Activated CD4-positive, CD25-positive, alpha-beta regulatory T cell treated with anti-CD3 and anti-CD28 coated beads, Interleukin-2, amount 50 U/mL, for 16 hours (primary cell): ENCODE results near the gene C11orf21.
"Not testable (repeated sequence)": the region's sequence is repeated elsewhere in the genome, so short reads cannot be mapped to it uniquely, and the experiment has no call there.

Experiments
- DNase-seq: peaks from one replicate; pipeline ENCODE4 v3.0.0-alpha.2; 2020; ENCODE audit warnings: low read depth, low spot score

C11orf21 gene

DNA sequence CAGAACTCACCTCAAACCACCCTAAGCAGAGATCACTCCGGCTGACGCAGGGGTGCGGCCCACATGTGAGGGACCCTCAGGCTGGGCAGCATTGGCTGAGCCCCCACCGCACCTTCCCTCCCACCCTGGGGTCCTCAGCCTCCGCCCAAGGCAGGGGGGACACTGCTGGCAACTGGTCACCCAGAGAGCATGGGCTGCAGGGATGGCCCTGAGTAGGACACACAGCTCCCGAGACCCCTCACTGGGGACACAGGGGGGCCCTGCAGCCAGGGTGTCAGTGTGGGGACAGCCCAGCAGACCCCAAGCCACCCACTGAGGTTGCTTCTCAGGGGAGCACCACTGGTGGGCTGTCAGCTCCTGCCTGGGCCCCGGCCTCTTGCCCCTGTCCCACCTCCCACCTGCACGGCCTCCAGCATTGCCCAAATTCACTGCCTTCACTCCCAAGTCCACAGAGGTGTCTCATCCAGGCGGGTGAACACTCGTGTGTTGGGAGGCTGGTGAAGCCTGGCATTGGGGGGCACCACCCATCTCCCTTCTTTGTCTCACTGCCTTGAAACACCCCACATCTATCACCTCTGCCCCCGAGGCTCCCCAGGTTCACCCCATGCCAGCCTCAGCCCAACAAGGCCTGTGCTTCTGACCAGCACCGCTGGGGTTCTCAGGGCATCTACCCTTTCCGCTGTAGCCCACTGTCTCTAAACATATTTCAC is 4.7 kb downstream of the C11orf21 start:
- no peak for DNase-seq

DNA sequence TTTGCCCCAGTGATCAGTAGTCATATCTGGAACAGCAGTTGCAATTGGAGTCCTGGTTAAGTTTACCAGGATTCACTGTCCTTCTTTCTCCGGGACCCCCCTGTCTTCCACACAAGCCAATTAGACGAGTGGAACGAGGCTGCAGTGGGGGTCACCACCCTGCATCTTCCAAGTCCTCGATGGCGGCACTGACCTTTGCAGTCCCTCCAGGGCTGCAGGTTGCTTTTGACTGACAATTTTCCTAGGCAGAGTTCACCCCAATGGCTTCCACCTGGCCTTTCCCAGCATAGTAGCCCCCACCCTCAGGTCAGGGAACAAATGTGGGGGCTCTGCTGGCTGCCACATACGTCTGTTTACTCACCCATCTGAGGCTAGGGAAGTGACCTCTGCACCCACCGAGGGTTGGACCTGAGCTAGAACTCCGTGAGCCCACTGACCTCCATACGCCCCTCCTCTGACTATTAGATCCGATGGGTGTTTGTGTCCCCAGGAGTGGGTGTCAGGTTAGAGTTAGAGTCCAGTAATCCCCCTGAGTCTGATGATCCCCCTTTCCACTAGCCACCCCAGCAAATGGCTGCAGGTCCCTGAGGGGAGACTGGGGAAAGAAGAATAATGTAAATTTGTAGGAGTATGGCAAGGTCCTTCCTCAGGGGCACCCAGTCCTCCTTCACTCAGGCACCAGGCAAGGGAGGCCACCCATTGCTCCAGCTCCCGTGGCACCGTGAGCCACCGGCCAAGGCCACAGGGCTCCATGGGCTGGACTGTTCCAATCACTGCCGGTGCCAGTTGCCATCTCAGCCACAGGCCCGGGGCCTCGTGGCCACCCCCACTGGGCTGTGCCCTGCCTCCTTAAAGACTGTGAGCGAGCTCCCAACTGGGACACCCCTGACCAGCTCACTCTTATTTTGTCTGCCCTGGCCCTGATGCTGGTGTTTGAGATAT is 5.5 kb downstream of the C11orf21 start:
- no peak for DNase-seq

DNA sequence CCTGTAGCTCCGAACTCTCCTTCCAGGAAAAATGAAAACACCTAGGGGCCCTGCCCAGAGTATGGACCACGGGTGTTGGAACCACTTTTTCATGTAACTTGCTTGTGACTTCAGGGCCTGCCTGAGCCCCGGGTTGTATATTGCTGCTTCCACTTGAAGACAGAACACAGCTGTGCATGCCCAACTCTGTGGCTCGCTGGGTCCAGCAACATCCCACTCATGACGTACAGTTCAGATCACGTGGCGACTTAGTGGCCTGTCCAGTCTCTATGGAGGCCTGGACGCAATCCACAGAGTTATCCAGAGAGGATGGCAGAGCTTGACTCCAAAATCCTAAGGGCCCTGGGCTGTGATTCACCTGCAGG is 6.8 kb downstream of the C11orf21 start:
- DNase-seq, result no peak

DNA sequence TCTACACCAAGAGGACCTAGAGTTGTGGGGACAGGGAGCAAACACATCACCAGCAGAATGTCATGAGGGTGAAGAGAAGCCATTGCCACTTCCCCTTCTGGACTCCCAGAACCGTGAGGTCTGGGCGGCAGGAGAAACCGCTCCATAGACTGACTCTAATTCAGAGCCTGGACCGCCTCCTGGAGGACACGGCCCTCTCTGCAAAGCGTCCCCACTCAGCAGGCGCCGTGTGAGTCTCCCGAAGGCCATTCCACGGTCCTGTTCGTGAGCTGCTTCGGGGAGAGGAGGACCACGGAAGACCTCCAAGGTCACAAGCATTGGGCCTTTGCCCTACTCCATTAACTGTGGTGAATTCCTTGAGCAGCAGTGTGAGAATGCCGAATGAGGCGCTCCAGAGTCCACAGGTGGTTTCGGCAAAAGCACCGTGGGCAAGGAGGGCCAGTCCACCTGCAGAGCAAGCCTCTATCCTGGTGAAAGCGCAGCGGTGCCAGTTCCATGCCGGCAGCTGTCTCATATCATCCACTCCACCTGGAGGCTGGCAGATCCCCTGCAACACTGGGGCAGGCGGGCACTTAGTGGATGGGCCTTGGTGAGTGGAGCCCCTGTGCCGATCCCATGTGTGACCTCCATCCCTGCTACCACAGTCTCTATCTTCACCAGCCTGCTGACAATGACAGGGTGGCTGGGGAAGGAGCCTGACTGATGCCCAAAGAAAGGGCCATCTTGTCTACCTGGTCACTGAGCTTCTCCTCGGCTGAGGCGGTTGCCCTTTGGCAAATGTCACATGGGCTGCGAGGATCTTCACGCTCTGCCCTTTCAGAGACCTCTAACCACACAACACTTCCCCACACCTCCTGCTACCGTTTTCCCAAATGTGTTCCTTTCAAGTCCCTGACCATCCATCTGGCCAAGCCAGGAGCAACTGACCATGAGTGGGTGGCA is 7.5 kb downstream of the C11orf21 start:
- DNase-seq, result no peak

DNA sequence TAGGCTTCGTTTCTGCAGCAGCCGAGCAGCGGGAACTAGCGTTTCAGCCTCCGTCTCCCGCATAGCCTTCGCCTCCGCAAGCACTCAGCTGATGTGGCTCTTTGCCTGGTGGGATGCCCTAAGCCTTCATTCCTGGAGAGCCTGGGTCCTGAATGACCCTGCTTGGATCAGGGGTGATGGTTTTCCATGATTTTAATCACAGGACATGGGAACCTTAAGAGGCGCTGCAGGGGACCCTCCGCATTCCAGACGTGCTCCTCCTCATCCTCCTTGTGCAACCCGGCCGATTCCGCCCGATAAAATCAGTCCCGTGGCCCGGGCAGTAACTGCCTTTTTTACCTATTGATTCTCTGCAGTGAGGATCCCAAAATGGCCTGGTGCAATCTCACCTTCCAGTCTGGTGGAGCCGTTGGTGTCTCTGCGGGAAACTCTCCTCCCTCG is 8.2 kb downstream of the C11orf21 start:
- no peak for DNase-seq

DNA sequence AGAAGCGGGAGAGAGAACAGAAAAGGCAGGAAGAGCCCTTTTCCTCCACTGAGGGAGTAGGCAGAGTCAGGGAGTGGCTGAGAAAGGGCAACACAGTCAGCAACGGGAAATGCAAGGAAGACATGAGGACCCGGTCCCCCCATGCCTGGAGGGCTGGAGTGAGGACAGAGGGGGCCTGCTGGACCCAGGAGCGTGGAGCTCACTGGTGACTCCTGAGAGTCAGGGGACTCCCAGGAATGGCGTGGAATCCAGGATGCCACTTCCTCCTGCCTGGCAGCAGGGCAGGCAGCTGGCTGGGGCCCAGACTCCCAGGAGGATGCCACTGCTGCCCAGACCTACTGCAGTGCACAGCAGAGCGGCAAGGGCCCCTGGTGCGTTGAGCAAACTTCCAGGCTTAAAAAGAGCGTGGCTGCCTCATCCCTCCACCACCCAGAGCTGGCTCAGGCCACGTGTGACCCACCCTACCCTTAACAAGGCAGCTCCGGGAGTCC is 11.3 kb downstream of the C11orf21 start:
- DNase-seq, result no peak

DNA sequence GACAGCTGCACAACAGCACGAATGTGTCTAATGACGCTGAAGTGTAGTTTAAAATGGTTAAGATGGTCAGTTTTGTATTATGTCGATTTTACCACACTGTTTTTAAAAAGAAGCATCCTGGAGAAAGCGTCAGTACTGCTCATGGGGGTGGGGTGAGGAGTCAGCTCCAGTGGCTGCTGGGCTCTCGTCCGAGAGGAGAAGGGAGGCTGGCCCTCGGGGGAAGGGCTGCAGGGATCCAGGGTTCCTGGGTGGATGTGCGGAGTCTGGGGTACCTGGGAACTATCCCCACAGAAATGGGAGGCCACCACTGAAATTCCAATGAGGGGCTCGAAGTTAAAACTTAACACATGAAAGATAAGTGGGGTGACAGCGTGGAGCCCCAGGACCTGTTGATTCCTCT is 11.9 kb downstream of the C11orf21 start:
- DNase-seq, result no peak

DNA sequence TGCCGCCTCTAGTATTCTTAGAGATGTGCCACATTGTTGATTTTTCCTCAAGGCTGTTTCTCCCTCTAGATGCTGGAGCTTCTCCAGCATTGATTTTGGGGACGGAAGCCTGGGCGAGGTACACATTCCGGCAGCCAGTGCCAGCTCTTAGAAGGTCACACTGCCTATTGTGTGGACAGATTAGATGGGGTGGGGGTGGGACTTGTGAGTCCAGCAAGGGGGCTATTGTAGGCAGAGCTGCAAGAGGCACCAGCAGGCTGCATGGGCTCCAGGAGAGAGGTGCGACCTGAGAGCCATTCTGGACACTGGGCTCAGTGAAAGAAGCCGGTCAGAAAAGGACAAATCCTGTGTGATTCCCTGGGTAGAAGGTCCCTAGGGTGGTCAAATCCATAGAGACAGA is 12.4 kb downstream of the C11orf21 start:
- DNase-seq, result no peak

DNA sequence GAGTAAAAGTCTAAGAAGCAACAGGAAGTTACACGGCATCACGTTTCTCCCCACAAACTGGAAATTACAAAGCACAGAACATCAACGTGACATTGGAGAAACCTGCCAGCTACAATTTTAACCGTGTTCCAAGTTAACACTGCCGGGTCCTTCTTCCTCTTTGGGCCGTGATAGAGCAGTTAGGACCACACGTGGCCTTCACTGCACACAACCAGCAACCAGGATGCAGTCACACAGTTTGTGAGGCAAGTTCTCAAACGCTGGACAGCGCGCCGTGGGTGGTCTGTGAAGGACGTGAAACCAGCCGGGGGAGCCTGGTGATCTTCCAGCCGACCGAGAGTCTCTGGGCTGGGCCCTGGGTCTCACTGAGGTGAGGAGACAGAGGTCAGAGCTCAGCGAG is 14.6 kb downstream of the C11orf21 start:
- DNase-seq, result no peak

DNA sequence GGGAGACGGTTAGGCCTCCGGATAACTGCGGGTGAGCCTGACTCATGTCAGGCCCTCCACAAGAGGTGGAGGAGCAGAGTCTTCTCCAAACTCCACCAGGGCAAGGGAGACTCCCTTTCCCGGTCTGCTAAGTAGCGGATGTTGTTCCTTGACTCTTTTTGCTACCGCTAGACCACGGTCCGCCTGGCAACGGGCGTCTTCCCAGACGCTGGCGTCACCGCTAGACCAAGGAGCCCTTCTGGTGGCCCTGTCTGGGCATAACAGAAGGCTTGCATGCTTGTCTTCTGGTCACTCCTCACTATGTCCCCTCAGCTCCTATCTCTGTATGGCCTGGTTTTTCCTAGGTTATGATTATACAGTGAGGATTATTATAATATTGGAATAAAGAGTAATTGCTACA is 15.4 kb downstream of the C11orf21 start:
- DNase-seq, result not testable (repeated sequence)

DNA sequence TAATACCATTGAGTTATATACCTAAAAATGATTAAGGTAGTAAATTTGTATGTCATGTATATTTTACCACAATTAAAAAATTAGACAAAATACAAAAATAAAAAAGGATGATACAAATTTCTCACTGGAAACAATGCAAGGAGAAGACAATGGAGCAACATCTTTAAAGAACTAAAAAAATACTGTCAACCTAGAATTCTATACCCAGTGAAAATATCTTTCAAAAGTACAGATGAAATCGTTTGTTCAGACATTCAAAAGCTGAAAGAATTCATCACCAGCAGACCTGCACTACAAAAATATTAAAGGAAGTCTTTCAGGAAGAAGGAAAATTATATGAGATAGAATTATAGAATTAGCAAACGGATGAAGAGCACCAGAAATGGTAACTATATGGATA is 21.5 kb downstream of the C11orf21 start:
- no peak for DNase-seq

DNA sequence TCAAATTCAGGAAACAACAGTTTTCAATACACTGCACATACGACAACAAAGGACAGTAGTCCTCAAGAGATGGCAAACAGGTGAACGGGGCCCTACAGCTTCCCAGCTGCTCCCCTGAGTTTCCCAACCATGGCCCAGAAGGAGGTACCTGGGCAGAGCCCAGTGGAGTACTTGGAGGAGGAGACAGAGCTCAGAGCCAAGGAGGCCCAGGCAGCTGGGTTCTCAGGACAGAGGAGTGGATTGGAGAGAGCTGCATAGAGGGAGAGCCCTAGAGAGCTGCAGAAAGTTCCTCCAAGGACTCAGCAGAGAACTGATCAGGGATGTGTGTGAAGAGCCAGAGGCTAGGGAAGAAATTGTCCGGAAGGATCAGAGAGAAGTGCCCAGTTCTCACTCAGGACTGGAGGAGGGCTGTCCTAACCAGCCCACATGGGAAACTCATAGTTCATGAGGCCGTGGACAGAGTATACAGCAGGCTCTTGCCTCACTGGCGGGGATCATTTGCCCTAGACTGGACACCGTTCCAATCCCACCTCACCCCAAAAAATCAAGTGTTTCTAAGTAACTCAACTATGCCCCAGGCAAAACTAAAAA is 23.7 kb downstream of the C11orf21 start:
- DNase-seq, result no peak

DNA sequence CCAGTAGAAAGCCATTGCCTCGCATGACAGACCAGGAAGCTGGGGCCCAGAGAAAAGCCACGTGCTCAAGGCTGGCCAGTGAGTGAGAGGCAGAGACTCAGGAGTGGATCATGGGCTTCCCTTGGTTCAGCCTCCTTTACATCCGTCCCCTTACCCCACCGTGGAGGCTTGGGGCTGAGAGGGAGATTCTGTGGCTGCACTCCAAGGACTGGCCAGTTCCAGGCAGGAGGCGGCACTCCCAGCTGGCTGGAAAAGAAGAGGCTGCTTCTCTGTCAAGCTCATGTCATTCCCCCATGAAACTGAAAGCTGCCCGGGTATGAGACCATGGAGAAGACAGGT is 24.7 kb downstream of the C11orf21 start:
- no peak for DNase-seq

DNA sequence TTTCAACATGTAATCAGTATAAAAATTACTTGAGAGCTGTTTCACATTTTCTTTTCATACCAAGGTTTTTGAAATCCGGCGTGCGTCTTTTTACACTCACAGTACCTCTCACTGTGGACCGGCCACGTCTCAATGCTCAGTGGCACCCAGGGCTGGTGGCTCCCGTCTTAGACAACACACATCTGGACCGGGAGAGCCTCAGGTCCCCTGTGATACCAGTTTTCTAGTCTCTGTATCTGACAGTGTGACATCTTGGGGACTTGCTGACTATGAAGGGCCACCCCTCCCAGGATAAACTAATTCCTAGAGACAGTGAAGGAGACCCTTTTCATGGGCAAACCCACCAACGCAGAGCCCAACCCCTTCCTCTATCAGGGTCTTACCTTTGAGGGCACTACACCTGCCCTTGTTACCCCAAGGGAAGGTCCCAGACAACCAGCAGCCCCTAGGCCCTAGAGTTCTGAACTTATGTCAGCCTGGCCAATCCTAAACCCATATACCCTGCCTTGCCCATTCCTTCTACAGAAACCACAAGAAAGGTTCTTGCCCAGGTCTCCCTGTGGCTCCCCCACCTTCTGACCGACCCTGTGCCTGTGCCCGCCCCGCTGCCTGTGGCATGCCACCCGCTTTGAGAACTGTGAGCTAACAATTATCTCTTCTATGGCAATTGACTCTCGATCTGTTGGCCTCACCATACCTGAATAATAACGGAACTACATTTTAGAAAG is 25.3 kb downstream of the C11orf21 start:
- no peak for DNase-seq

DNA sequence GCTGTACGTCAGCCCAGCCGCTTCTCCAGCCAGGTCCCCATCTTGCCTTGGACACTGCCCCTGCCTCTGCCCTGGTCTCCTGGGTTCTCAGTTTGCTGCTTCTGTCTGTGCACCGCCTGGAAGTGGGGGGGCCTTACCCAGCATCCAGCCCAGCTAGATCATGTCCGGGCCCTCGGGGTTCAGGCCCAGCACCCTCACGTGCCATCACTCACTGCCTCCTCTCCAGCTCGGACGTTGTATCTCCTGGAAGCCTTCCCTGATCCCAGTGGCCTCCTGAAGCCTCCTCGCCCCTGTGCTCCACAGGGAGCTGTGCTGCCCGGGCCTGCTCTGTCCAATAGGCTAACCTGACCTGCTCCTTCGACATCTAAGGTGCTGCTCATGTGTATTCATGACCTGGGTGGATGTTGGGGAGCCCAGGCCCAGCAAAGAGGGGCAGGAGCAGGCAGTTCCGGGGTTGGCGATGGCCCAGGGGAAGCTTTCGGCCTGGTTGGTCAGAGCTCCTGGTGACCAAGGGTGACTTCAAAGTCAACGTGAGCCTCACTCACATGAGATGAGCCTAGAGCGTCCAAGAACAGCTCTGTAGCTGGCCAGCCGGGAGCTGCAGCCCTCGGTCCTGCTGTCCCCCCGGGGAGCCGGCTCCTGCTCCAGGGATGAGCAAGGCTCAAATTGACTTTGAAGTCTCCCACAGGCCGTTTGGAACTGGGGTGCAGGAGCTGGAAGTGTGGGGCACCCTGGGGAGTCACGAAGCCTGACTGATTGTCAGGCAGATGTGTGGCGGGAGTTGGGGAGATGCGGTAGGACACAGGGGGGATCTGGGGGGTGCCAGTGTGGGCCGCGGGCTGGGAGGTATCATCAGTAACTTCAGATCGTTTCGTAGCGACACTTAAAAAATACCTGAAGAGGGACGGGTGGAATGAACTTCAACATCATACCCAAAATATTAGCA is 26.1 kb downstream of the C11orf21 start:
- DNase-seq, result no peak

DNA sequence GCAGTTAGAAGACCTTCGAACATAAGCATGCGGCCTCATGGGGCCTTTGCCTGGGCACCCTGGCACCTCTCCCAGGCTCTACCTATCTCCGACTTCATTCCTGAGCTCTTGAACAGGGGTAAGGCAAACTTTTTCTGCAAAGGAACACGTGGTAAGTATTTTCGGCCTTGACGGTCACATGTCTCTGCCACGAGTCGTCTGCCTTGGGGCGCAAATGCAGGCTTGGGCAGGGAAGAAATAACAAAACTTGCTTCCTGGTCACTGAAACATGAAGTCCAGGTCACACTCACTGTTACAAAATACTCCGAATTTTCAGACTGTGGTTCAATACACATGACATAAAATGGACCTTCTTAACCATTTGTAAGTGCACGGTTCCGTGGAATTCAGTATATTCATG is 27.9 kb downstream of the C11orf21 start:
- DNase-seq, result no peak

DNA sequence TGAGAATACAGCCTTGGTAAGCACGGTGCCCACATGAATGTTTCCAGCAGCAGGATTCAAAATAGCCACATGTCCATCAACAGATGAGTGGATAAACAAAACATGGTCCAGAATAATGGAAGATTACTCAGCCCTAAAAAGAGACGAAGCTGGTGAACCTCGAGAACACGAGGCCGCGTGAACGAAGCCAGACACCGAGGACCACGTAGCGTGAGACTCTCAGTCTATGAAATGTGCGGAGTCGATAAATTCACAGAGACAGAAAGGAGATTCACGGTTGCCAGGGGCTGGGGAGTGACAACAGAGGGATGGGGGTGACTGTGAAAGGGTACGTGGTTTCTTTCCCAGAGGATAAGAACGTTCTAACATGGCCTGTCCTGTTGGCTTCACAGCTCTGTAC is 28.4 kb downstream of the C11orf21 start:
- no peak for DNase-seq

DNA sequence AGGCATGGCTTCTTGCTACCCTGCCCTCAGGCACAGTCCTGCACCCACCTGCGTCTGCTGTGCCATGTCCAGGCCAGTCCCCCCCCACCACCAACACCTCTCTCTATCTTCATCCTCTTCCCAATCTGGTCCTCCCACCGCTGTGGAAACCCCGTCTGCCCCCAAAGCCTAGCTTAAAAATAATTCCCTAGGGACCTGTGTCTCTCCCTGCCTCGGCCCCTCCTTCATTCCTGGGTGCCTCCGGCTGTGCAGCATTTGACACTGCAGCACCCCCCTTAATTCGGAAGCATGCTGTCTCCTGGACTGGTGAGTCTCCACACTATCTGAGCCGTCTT is 28.8 kb downstream of the C11orf21 start:
- no peak for DNase-seq

DNA sequence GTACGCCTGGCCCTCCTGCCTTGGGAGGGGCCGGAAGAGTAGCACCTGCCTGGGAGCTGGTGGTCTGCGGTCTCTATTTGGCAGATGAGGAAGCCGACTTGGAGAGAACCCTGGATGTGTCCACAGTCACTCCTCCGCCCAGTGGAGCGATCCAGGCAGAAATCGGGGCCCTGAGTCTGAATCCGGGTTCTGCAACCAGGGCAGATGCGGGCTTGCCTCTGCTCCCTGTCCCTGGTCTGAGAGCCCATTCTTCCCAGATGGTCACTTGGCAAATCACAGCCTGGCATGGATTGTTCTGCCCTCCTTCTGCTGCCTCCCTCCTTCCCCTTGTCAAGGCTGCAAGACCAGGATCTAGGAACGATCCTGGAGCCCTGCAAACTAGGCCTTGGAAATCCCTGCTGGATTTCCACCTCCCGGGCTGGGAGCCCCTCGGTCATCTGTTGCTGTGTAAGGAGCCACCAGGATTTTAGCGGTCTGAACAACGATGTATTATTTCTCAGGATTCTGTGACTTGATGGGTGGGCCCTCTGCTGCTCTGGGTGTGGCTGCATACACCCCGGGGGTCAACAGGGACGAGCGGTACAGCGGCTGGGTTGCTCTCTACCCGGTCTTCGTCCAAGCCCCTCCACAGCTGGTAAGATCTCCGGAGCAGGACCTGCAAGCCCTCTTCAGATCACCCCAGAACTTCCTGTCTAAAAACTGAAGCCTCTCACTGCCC is 29.3 kb downstream of the C11orf21 start:
- no peak for DNase-seq
